GM12878 (cell line): ENCODE data around the gene KIRREL3. TPM values are rescaled to one million over a fixed set of nuclear protein-coding genes. Genes with fewer than 3 reads are reported as not detected.

ENCODE experiments used
- BMI1 ChIP-seq: fragments of 450-650 bp; IDR thresholded peaks from 2 replicates; pipeline ENCODE4 v1.6.1; 2016; ENCODE audit warnings: mild to moderate bottlenecking, moderate library complexity, borderline replicate concordance
- CTCF ChIP-seq, 3 experiments: IDR thresholded peaks in 2 of 3; conservative IDR thresholded peaks in 1 of 3; 2 replicates each; pipeline ENCODE4 v1.5.1; 2011; ENCODE audit warnings: low read depth in 3 of 3, low read length in 3 of 3, mild to moderate bottlenecking in 3 of 3, control low read depth in 2 of 3, moderate library complexity in 2 of 3, inconsistent platforms in 1 of 3, mixed read lengths in 1 of 3; ENCODE audit not compliant: control insufficient read depth in 2 of 3, insufficient read depth in 1 of 3; ENCODE audit errors: extremely low read depth in 1 of 3
- EGR1 ChIP-seq, 2 experiments: IDR thresholded peaks; 1 replicate in 1 of 2; 2 replicates in 1 of 2; pipeline ENCODE4 v1.6.1; 2011 to 2012; ENCODE audit warnings: low read depth in 2 of 2, low read length in 2 of 2, borderline replicate concordance in 1 of 2, mild to moderate bottlenecking in 1 of 2, moderate library complexity in 1 of 2
- EZH2 ChIP-seq: IDR thresholded peaks from 2 replicates; pipeline ENCODE4 v1.6.1; 2012; ENCODE audit warnings: low read depth, mild to moderate bottlenecking, control low read depth, inconsistent platforms, low read length, borderline replicate concordance; ENCODE audit not compliant: control insufficient read depth
- IRF4 ChIP-seq: IDR thresholded peaks from 2 replicates; pipeline ENCODE4 v1.6.1; 2011; ENCODE audit warnings: low read depth, low read length
- MYB ChIP-seq: fragments of 150-350 bp; IDR thresholded peaks from 2 replicates; pipeline ENCODE4 v1.6.1; 2014; ENCODE audit warnings: mild to moderate bottlenecking, low read depth, low read length, borderline replicate concordance
- RAD21 ChIP-seq: IDR thresholded peaks from 2 replicates; pipeline ENCODE4 v1.6.1; 2011; ENCODE audit warnings: mild to moderate bottlenecking, low read depth, low read length, moderate library complexity; ENCODE audit not compliant: insufficient read depth
- RCOR1 ChIP-seq: conservative IDR thresholded peaks from 2 replicates; pipeline ENCODE4 v1.6.1; 2012; ENCODE audit warnings: low read depth, low read length, improper control_type of control experiment
- SMC3 ChIP-seq: IDR thresholded peaks from 2 replicates; pipeline ENCODE4 v1.6.1; 2011; ENCODE audit warnings: low read length, improper control_type of control experiment, borderline replicate concordance
- YBX1 ChIP-seq: fragments of 450-650 bp; IDR thresholded peaks from 2 replicates; pipeline ENCODE4 v1.6.1; 2016; ENCODE audit warnings: antibody characterized with exemption
- YY1 ChIP-seq: IDR thresholded peaks from 2 replicates; pipeline ENCODE4 v1.6.1; 2011; ENCODE audit warnings: low read depth, mild to moderate bottlenecking, low read length
- ZBTB40 ChIP-seq: fragments of 450-650 bp; IDR thresholded peaks from 2 replicates; pipeline ENCODE4 v1.6.1; 2016; ENCODE audit warnings: mild to moderate bottlenecking, moderate library complexity, borderline replicate concordance
- polyA plus RNA-seq, 11 experiments: library from polyadenylated mRNA; depleted of rRNA in 4 of 11; unstranded in 6 of 11; stranded (reverse) in 5 of 11; fragments of >200 nt; fragmentation: Nextera tagmentation in 4 of 11; fragmentation: Illumina TruSeq in 1 of 11; extraction: Ambion mirVana in 4 of 11; extraction: Trizol in 1 of 11; gene quantifications; 1 replicate in 1 of 11; 2 replicates in 10 of 11; pipeline versions ENCODE4 v1.2.1 to v1.2.3, GENCODE V29; 2011 to 2016; ENCODE audit warnings: inconsistent platforms in 2 of 11, missing spikeins in 2 of 11, low read depth in 1 of 11
- total RNA-seq, 4 experiments: library from RNA; depleted of rRNA in 3 of 4; stranded (reverse); fragments of >200 nt in 3 of 4; fragmentation: Illumina TruSeq in 1 of 4; extraction: Trizol in 1 of 4; gene quantifications; 2 replicates each; pipeline versions ENCODE4 v1.2.1 to v1.2.3, GENCODE V29; 2013 to 2021

The KIRREL3 gene
- total and polyA plus RNA-seq, 10 of the 15 experiments (the other 5 are each of a cell fraction or from before 2014, with no cell fraction given), result under 0.01 TPM; not detected in 9

GRCh38 chr11:126716456-126717083 lies 284.0 kb downstream of the KIRREL3 start (continued):
- TF ChIP-seq ZBTB40, result no peak
- no peak for TF ChIP-seq EGR1 (IDR thresholded peaks at IDR 0.05; ENCODE audit: borderline replicate concordance in 1 of 2, low read depth in 2 of 2, low read length in 2 of 2)
- TF ChIP-seq CTCF (IDR thresholded peaks at IDR 0.05 in 2 of 3, conservative IDR thresholded peaks at IDR 0.05 in 1 of 3; ENCODE audit: control insufficient read depth in 2 of 3, extremely low read depth in 1 of 3, insufficient read depth in 1 of 3, low read depth in 3 of 3, low read length in 3 of 3), result peak; percentile 76 to 80 (median 79)
- TF ChIP-seq SMC3, result peak; percentile 93
- TF ChIP-seq YBX1, result no peak
- TF ChIP-seq EZH2, result no peak
- TF ChIP-seq RCOR1, result no peak
- TF ChIP-seq IRF4, result no peak
- TF ChIP-seq RAD21, result peak; percentile 86
- peak; percentile 50; the same call in 1 of the 2 replicates for TF ChIP-seq YY1
- TF ChIP-seq BMI1, result no peak
- no peak for TF ChIP-seq MYB
